Neural crest cell (in vitro differentiated cells): ENCODE results near the gene PTPN14. TPM values are rescaled to one million over a fixed set of nuclear protein-coding genes. Genes with fewer than 3 reads are reported as not detected.

Experiments
- DNase-seq: peaks from one replicate; pipeline ENCODE4 v3.0.0; 2021; ENCODE audit warnings: low read depth, mixed read lengths, low spot score
- H3K27ac Mint-ChIP-seq: one replicate; pipeline ENCODE4 v1.8.0; 2021; ENCODE audit warnings: mild to moderate bottlenecking, mixed read lengths; ENCODE audit not compliant: unreplicated experiment
- H3K27me3 Mint-ChIP-seq: 2 replicates; pipeline ENCODE4 v1.8.0; 2021; ENCODE audit warnings: low read depth, mild to moderate bottlenecking, mixed read lengths
- H3K36me3 Mint-ChIP-seq: 2 replicates; pipeline ENCODE4 v1.8.0; 2021; ENCODE audit warnings: low read depth, mild to moderate bottlenecking, mixed read lengths
- H3K4me1 Mint-ChIP-seq: 2 replicates; pipeline ENCODE4 v1.8.0; 2021; ENCODE audit warnings: mixed read lengths
- H3K4me3 Mint-ChIP-seq: one replicate; pipeline ENCODE4 v1.8.0; 2021; ENCODE audit warnings: mild to moderate bottlenecking, mixed read lengths
- H3K9me3 Mint-ChIP-seq: 2 replicates; pipeline ENCODE4 v1.8.0; 2021; ENCODE audit warnings: mixed read lengths
- CTCF ChIP-seq: fragments of 200-600 bp; sonication (generic); conservative IDR thresholded peaks from 2 replicates; pipeline ENCODE4 v1.5.0; 2021; ENCODE audit warnings: antibody characterized with exemption, mild to moderate bottlenecking
- total RNA-seq: library from RNA; stranded (reverse); gene quantifications from 2 replicates; pipeline ENCODE4 v1.2.1, GENCODE V29; 2021

PTPN14 gene
- total RNA-seq, 1 donor from 2014 or later = 21.4 TPM

- no peak overlapping the region for H3K27ac Mint-ChIP-seq
- H3K36me3 Mint-ChIP-seq = peaks cover 31% of the 10 kb centered on the region
- no peaks in the 10 kb centered on the region for H3K27me3 Mint-ChIP-seq
- H3K4me3 Mint-ChIP-seq = no peak overlapping the region
- no peak for TF ChIP-seq CTCF
- DNase-seq = no peak
- no peaks in the 10 kb centered on the region for H3K9me3 Mint-ChIP-seq
- H3K4me1 Mint-ChIP-seq = peaks cover 17% of the 10 kb centered on the region
These were observed 190.8 kb downstream of the PTPN14 start for GRCh38 chr1:214360525-214361164.

DNA sequence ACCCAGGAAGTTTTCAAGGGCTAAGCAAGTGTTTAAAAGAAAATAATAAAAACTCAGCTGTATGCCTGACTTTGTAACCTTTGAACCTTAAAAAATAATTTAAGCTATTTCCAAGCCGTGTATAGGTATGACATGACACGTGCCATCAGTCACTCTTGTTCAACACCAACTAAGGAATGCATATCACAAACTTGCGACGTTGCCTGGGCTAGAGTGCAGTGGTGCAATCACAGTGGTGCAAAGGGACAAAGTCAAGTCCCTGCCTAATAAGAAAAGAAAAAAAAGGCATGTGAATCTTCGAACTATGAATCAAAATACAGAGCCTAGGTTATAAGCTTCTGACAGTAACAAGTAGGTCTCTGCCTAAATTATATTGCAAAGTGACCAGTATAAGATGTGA, 191.3 kb downstream of the PTPN14 start:
- TF ChIP-seq CTCF = no peak
- no peaks in the 10 kb centered on the region for H3K27me3 Mint-ChIP-seq

DNA sequence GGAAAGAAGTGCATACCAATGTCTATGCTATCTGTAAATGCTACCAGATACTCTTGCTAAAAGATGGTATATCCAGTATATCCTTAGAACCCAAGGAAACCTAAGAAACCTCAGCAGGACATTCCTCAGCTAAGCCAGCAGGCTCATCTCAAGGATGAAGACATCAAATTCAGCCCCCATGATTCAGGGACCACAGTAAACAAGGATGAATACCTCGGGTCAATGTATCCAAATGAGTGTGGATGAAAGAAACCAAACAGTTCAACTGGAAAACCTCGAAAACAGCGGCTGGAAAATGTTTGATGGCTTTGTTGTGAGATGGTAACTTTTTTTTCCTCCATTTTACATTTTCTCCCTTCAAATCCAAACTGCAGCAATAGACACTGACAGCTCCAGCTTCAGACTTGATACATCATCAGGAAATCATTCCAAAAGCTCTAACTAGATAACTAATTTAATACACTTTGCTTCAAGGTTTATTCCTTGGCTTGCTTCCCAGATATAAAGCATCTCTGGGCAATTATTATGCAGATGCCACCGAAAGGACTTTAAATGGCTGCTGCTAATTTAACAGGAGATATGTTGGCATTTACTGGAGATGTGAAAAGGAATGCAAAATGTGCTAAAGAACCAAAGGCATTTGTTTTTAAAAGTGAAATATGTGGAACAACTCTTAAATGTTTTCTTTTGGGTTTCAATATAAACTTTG, 196.8 kb downstream of the PTPN14 start:
- DNase-seq = no peak
- peaks cover 23% of the 10 kb centered on the region for H3K36me3 Mint-ChIP-seq
- no peaks in the 10 kb centered on the region for H3K9me3 Mint-ChIP-seq
- no peak overlapping the region for H3K27ac Mint-ChIP-seq
- no peak overlapping the region for H3K4me3 Mint-ChIP-seq
- no peak for TF ChIP-seq CTCF
- H3K27me3 Mint-ChIP-seq = no peaks in the 10 kb centered on the region
- H3K4me1 Mint-ChIP-seq = peaks cover 8% of the 10 kb centered on the region

More for the DNA sequence above, 191.3 kb downstream of the PTPN14 start:
- Mint-ChIP-seq H3K4me3 (no peak overlapping the region), H3K9me3 (no peaks in the 10 kb centered on the region), H3K27ac (no peak overlapping the region), H3K36me3 (peaks cover 31% of the 10 kb centered on the region), H3K4me1 (peaks cover 17% of the 10 kb centered on the region)
- no peak for DNase-seq

DNA sequence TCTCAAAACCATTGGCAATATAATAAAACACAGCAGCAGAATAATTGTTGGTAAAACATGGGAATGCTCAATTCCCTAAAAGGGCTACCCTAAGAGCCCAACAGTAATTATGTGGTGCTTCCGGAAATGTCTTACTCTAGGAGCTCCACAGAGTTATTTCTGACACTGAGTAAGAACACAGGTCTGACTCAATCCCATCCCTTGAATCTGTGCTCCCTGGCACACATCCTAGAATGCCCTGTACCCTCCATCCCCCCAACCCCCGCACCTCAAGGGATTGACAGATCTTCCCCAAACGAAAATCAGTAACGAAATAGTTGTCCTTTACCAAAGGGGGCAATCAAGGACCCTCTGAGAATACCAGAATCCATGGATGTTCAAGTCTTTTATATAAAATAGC, 198.6 kb downstream of the PTPN14 start:
- H3K4me3 Mint-ChIP-seq = no peak overlapping the region
- no peaks in the 10 kb centered on the region for H3K27me3 Mint-ChIP-seq
- H3K27ac Mint-ChIP-seq = no peak overlapping the region
- H3K36me3 Mint-ChIP-seq = peaks cover 24% of the 10 kb centered on the region
- no peak for TF ChIP-seq CTCF
- H3K9me3 Mint-ChIP-seq = no peaks in the 10 kb centered on the region
- no peak for DNase-seq
- H3K4me1 Mint-ChIP-seq = peaks cover 14% of the 10 kb centered on the region

- Mint-ChIP-seq H3K36me3 (peaks cover 25% of the 10 kb centered on the region), H3K27me3 (no peaks in the 10 kb centered on the region), H3K27ac (no peak overlapping the region), H3K4me1 (peaks cover 14% of the 10 kb centered on the region), H3K9me3 (no peaks in the 10 kb centered on the region), H3K4me3 (no peak overlapping the region)
- no peak for TF ChIP-seq CTCF
- no peak for DNase-seq
These were observed 199.7 kb downstream of the PTPN14 start for GRCh38 chr1:214351551-214352277.
